ENCODE results near the gene CYP11A1. TPM values are rescaled to one million over a fixed set of nuclear protein-coding genes. Genes with fewer than 3 reads are reported as not detected.
"Not testable (repeated sequence)": the region's sequence is repeated elsewhere in the genome, so short reads cannot be mapped to it uniquely, and the experiment has no call there.

CYP11A1 gene
- total RNA-seq, 1 donor: not detected

- no peak for DNase-seq (ENCODE audit: low read depth in 2 of 3, low spot score in 2 of 3)
Measured at GRCh38 chr15:74400915-74401757, 33.7 kb upstream of the CYP11A1 start.

- no peak for DNase-seq (ENCODE audit: low read depth in 2 of 3, low spot score in 2 of 3)
Measured at GRCh38 chr15:74400313-74400860, 32.9 kb upstream of the CYP11A1 start.

GRCh38 chr15:74399511-74400312, 32.3 kb upstream of the CYP11A1 start:
- DNase-seq (ENCODE audit: low read depth in 2 of 3, low spot score in 2 of 3): peak in 2 of 3 donors; percentile 54 to 82

- DNase-seq (ENCODE audit: low read depth in 2 of 3, low spot score in 2 of 3): peak in 2 of 3 donors; percentile 52 to 74
Measured at GRCh38 chr15:74399100-74399499, 31.7 kb upstream of the CYP11A1 start.

- no peak for DNase-seq (ENCODE audit: low read depth in 2 of 3, low spot score in 2 of 3)
Measured at GRCh38 chr15:74398183-74398582, 30.7 kb upstream of the CYP11A1 start.

GRCh38 chr15:74397239-74398068, 30.0 kb upstream of the CYP11A1 start:
- DNase-seq (ENCODE audit: low read depth in 2 of 3, low spot score in 2 of 3): no peak

GRCh38 chr15:74396445-74397238, 29.2 kb upstream of the CYP11A1 start:
- peak in 2 of 3 donors; percentile 78 to 81 for DNase-seq (ENCODE audit: low read depth in 2 of 3, low spot score in 2 of 3)

GRCh38 chr15:74396146-74396438, 28.6 kb upstream of the CYP11A1 start:
- no peak for DNase-seq (ENCODE audit: low read depth in 2 of 3, low spot score in 2 of 3)

- no peak for DNase-seq (ENCODE audit: low read depth in 2 of 3, low spot score in 2 of 3)
Measured at GRCh38 chr15:74395319-74396145, 28.1 kb upstream of the CYP11A1 start.

GRCh38 chr15:74394090-74394846, 26.8 kb upstream of the CYP11A1 start:
- no peak for DNase-seq (ENCODE audit: low read depth in 2 of 3, low spot score in 2 of 3)

- DNase-seq (ENCODE audit: low read depth in 2 of 3, low spot score in 2 of 3): no peak
Measured at GRCh38 chr15:74393423-74393822, 26.0 kb upstream of the CYP11A1 start.

- DNase-seq (ENCODE audit: low read depth in 2 of 3, low spot score in 2 of 3): no peak
Measured at GRCh38 chr15:74392902-74393301, 25.5 kb upstream of the CYP11A1 start.

- DNase-seq (ENCODE audit: low read depth in 2 of 3, low spot score in 2 of 3): no peak
Measured at GRCh38 chr15:74392451-74392830, 25.0 kb upstream of the CYP11A1 start.

GRCh38 chr15:74391582-74392450, 24.4 kb upstream of the CYP11A1 start:
- DNase-seq (ENCODE audit: low read depth in 2 of 3, low spot score in 2 of 3): no peak

- peak in 2 of 3 donors; percentile 51 to 56 for DNase-seq (ENCODE audit: low read depth in 2 of 3, low spot score in 2 of 3)
Measured at GRCh38 chr15:74390647-74391288, 23.3 kb upstream of the CYP11A1 start.

- DNase-seq (ENCODE audit: low read depth in 2 of 3, low spot score in 2 of 3): not testable (repeated sequence)
Measured at GRCh38 chr15:74390049-74390646, 22.7 kb upstream of the CYP11A1 start.

Measured in hematopoietic multipotent progenitor cell (in vitro differentiated cells).